ENCODE results near the gene TBC1D16. TPM values are rescaled to one million over a fixed set of nuclear protein-coding genes. Genes with fewer than 3 reads are reported as not detected.

TBC1D16 gene, protein sequence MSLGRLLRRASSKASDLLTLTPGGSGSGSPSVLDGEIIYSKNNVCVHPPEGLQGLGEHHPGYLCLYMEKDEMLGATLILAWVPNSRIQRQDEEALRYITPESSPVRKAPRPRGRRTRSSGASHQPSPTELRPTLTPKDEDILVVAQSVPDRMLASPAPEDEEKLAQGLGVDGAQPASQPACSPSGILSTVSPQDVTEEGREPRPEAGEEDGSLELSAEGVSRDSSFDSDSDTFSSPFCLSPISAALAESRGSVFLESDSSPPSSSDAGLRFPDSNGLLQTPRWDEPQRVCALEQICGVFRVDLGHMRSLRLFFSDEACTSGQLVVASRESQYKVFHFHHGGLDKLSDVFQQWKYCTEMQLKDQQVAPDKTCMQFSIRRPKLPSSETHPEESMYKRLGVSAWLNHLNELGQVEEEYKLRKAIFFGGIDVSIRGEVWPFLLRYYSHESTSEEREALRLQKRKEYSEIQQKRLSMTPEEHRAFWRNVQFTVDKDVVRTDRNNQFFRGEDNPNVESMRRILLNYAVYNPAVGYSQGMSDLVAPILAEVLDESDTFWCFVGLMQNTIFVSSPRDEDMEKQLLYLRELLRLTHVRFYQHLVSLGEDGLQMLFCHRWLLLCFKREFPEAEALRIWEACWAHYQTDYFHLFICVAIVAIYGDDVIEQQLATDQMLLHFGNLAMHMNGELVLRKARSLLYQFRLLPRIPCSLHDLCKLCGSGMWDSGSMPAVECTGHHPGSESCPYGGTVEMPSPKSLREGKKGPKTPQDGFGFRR
- polyA plus RNA-seq (2013): 6.9 TPM

DNA sequence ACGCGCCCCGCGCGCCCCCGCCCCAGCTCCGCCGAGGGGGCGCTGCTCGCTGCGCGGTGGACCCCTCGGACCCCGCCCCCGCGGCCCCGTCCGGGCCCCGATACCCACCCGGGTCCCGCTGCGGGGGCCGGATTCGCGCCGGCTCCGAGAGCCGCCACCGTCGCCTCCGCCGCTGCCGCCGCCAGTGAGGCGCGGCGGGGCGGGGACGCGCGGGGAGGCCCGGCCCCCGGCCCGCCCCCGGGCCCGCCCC is at the start of gene TBC1D16:
Gene TBC1D16 (minus strand): TSS at position 186 of the 250 bp plus-strand sequence. CDS start 22,325 bp downstream, outside the sequence.
- under 1% methylated on average over 35 of the region's 46 CpGs for WGBS (ENCODE audit: insufficient coverage)
- peak within 1 kb of the TSS; percentile 46 to 83 for H3K27ac ChIP-seq (ENCODE audit: insufficient read depth in 1 of 2, low read depth in 1 of 2, low read length in 2 of 2, poor library complexity in 1 of 2, severe bottlenecking in 2 of 2)
- ChIA-PET POLR2A (interaction anchor here (0.9 kb wide), 1 partner anchor 237 kb away, joined by 3 read pairs; no protein-coding TSS in a partner anchor), CTCF (no interaction called here)
- H3K27me3 ChIP-seq (replicated peaks in 2 of 5; ENCODE audit: control insufficient read depth in 4 of 5, insufficient read depth in 5 of 5, low read length in 4 of 5): peaks cover 0 to 10% (median 2%) of the 10 kb centered on the region in 5 experiments
- no peaks in the 10 kb centered on the region for H3K36me3 ChIP-seq (ENCODE audit: control insufficient read depth in 4 of 4, insufficient read depth in 4 of 4, low read length in 3 of 4)
- peak within 1 kb of the TSS; percentile 50 to 90 (median 75) for H3K4me3 ChIP-seq (ENCODE audit: control insufficient read depth in 1 of 7, extremely low read depth in 1 of 7, insufficient read depth in 4 of 7, low read depth in 2 of 7, low read length in 6 of 7)
- H3K9me3 ChIP-seq (ENCODE audit: control extremely low read depth in 1 of 5, control insufficient read depth in 4 of 5, insufficient read depth in 2 of 5, low read depth in 1 of 5, low read length in 4 of 5): no peaks in the 10 kb centered on the region
- peaks cover 0 to 24% (median 22%) of the 10 kb centered on the region in 4 experiments for H3K4me1 ChIP-seq (ENCODE audit: control extremely low read depth in 1 of 4, control insufficient read depth in 4 of 4, insufficient read depth in 4 of 4, low read length in 3 of 4)
- no peak for DNase-seq

GRCh38 chr17:80084773-80085172 is 49.1 kb upstream of the TBC1D16 start:
- no peak overlapping the region for H3K4me3 ChIP-seq (ENCODE audit: control insufficient read depth in 1 of 7, extremely low read depth in 1 of 7, insufficient read depth in 4 of 7, low read depth in 2 of 7, low read length in 6 of 7)
- ChIA-PET CTCF (interaction anchor here (0.9 to 1.5 kb wide), 2 partner anchors 77 to 151 kb away, joined by 3 to 4 read pairs; no protein-coding TSS in a partner anchor), POLR2A (no interaction called here)
- no peak overlapping the region for H3K27ac ChIP-seq (ENCODE audit: insufficient read depth in 1 of 2, low read depth in 1 of 2, low read length in 2 of 2, poor library complexity in 1 of 2, severe bottlenecking in 2 of 2)
- H3K36me3 ChIP-seq (ENCODE audit: control insufficient read depth in 4 of 4, insufficient read depth in 4 of 4, low read length in 3 of 4): no peaks in the 10 kb centered on the region
- no peaks in the 10 kb centered on the region for H3K9me3 ChIP-seq (ENCODE audit: control extremely low read depth in 1 of 5, control insufficient read depth in 4 of 5, insufficient read depth in 2 of 5, low read depth in 1 of 5, low read length in 4 of 5)
- H3K27me3 ChIP-seq (replicated peaks in 2 of 5; ENCODE audit: control insufficient read depth in 4 of 5, insufficient read depth in 5 of 5, low read length in 4 of 5): peaks cover 0 to 5% (median 0%) of the 10 kb centered on the region in 5 experiments
- 95% methylated on average over 11 of the region's 15 CpGs for WGBS (ENCODE audit: insufficient coverage)
- no peak for DNase-seq
- H3K4me1 ChIP-seq (ENCODE audit: control extremely low read depth in 1 of 4, control insufficient read depth in 4 of 4, insufficient read depth in 4 of 4, low read length in 3 of 4): peaks cover 0 to 4% (median 2%) of the 10 kb centered on the region in 4 experiments

DNA sequence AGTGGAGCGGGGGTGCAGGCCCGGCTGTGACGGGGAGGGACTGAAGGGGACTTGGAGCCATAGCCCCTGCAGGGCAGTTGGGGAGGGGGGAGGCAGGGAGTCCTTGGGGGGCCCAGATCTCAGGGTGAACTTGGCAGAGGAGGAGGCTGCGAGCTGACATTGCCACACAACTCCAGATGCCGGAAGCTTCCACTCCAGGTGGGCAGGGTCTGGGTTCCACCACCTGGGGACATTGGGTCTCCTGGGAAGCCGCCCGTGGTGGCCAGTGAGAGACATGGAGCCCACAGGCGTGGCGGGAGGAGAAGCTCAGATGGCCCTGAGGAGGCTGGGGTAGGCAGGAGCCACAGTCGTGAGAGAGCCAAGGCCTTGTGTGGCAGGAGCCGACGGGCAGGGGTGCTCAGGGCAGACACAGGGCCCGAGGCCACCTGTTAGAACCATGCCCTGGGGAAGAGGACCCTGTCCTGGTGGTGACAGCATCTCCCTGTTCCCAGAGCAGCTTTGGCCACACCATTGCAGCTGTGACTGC is 47.5 kb upstream of the TBC1D16 start:
- Histone ChIP-seq H3K27me3 (replicated peaks in 2 of 5; ENCODE audit: control insufficient read depth in 4 of 5, insufficient read depth in 5 of 5, low read length in 4 of 5) (peaks cover 0 to 5% (median 0%) of the 10 kb centered on the region in 5 experiments), H3K36me3 (ENCODE audit: control insufficient read depth in 4 of 4, insufficient read depth in 4 of 4, low read length in 3 of 4) (no peaks in the 10 kb centered on the region), H3K27ac (ENCODE audit: insufficient read depth in 1 of 2, low read depth in 1 of 2, low read length in 2 of 2, poor library complexity in 1 of 2, severe bottlenecking in 2 of 2) (no peak overlapping the region), H3K4me3 (ENCODE audit: control insufficient read depth in 1 of 7, extremely low read depth in 1 of 7, insufficient read depth in 4 of 7, low read depth in 2 of 7, low read length in 6 of 7) (no peak overlapping the region), H3K9me3 (ENCODE audit: control extremely low read depth in 1 of 5, control insufficient read depth in 4 of 5, insufficient read depth in 2 of 5, low read depth in 1 of 5, low read length in 4 of 5) (no peaks in the 10 kb centered on the region), H3K4me1 (ENCODE audit: control extremely low read depth in 1 of 4, control insufficient read depth in 4 of 4, insufficient read depth in 4 of 4, low read length in 3 of 4) (peaks cover 0 to 4% (median 2%) of the 10 kb centered on the region in 4 experiments)
- POLR2A ChIA-PET: interaction anchor here (0.6 kb wide), 1 partner anchor 244 kb away, joined by 4 read pairs; no protein-coding TSS in a partner anchor
- 88% methylated on average over 12 of the region's 13 CpGs for WGBS (ENCODE audit: insufficient coverage)
- CTCF ChIA-PET: interaction anchor here (0.8 to 3.0 kb wide), 7 partner anchors 10 to 79 kb away, joined by 3 to 12 read pairs (median 3); no protein-coding TSS in a partner anchor
- DNase-seq: no peak

GRCh38 chr17:80082403-80083135 is 46.9 kb upstream of the TBC1D16 start:
- Histone ChIP-seq H3K27ac (ENCODE audit: insufficient read depth in 1 of 2, low read depth in 1 of 2, low read length in 2 of 2, poor library complexity in 1 of 2, severe bottlenecking in 2 of 2) (no peak overlapping the region), H3K27me3 (replicated peaks in 2 of 5; ENCODE audit: control insufficient read depth in 4 of 5, insufficient read depth in 5 of 5, low read length in 4 of 5) (peaks cover 0 to 5% (median 0%) of the 10 kb centered on the region in 5 experiments), H3K4me3 (ENCODE audit: control insufficient read depth in 1 of 7, extremely low read depth in 1 of 7, insufficient read depth in 4 of 7, low read depth in 2 of 7, low read length in 6 of 7) (no peak overlapping the region), H3K36me3 (ENCODE audit: control insufficient read depth in 4 of 4, insufficient read depth in 4 of 4, low read length in 3 of 4) (no peaks in the 10 kb centered on the region), H3K9me3 (ENCODE audit: control extremely low read depth in 1 of 5, control insufficient read depth in 4 of 5, insufficient read depth in 2 of 5, low read depth in 1 of 5, low read length in 4 of 5) (no peaks in the 10 kb centered on the region), H3K4me1 (ENCODE audit: control extremely low read depth in 1 of 4, control insufficient read depth in 4 of 4, insufficient read depth in 4 of 4, low read length in 3 of 4) (peaks cover 0 to 4% (median 2%) of the 10 kb centered on the region in 4 experiments)
- ChIA-PET POLR2A (interaction anchor here (0.6 kb wide), 1 partner anchor 244 kb away, joined by 4 read pairs; no protein-coding TSS in a partner anchor), CTCF (interaction anchor here (0.8 to 3.0 kb wide), 6 partner anchors 11 to 78 kb away, joined by 3 to 12 read pairs (median 4); partner anchors contain the start of gene GAA)
- 50% methylated on average over 7 of the region's 20 CpGs for WGBS (ENCODE audit: insufficient coverage)
- DNase-seq: peak; percentile 75 to 83 (median 80)

GRCh38 chr17:80081596-80081995 is 45.9 kb upstream of the TBC1D16 start:
- no peak overlapping the region for H3K4me3 ChIP-seq (ENCODE audit: control insufficient read depth in 1 of 7, extremely low read depth in 1 of 7, insufficient read depth in 4 of 7, low read depth in 2 of 7, low read length in 6 of 7)
- H3K27me3 ChIP-seq (replicated peaks in 2 of 5; ENCODE audit: control insufficient read depth in 4 of 5, insufficient read depth in 5 of 5, low read length in 4 of 5): peaks cover 0 to 5% (median 0%) of the 10 kb centered on the region in 5 experiments
- H3K9me3 ChIP-seq (ENCODE audit: control extremely low read depth in 1 of 5, control insufficient read depth in 4 of 5, insufficient read depth in 2 of 5, low read depth in 1 of 5, low read length in 4 of 5): no peaks in the 10 kb centered on the region
- no peak for DNase-seq
- CTCF ChIA-PET: interaction anchor here (0.7 to 3.0 kb wide), 3 partner anchors 20 to 74 kb away, joined by 3 to 12 read pairs (median 7); partner anchors contain the start of gene GAA
- POLR2A ChIA-PET: interaction anchor here (0.6 kb wide), 1 partner anchor 49 kb away, joined by 3 read pairs; no protein-coding TSS in a partner anchor
- WGBS (ENCODE audit: insufficient coverage): 96% methylated on average over 9 of the region's 14 CpGs
- H3K27ac ChIP-seq (ENCODE audit: insufficient read depth in 1 of 2, low read depth in 1 of 2, low read length in 2 of 2, poor library complexity in 1 of 2, severe bottlenecking in 2 of 2): no peak overlapping the region
- peaks cover 0 to 4% (median 2%) of the 10 kb centered on the region in 4 experiments for H3K4me1 ChIP-seq (ENCODE audit: control extremely low read depth in 1 of 4, control insufficient read depth in 4 of 4, insufficient read depth in 4 of 4, low read length in 3 of 4)
- no peaks in the 10 kb centered on the region for H3K36me3 ChIP-seq (ENCODE audit: control insufficient read depth in 4 of 4, insufficient read depth in 4 of 4, low read length in 3 of 4)

- Histone ChIP-seq H3K9me3 (ENCODE audit: control extremely low read depth in 1 of 5, control insufficient read depth in 4 of 5, insufficient read depth in 2 of 5, low read depth in 1 of 5, low read length in 4 of 5) (no peaks in the 10 kb centered on the region), H3K27ac (ENCODE audit: insufficient read depth in 1 of 2, low read depth in 1 of 2, low read length in 2 of 2, poor library complexity in 1 of 2, severe bottlenecking in 2 of 2) (no peak overlapping the region), H3K36me3 (ENCODE audit: control insufficient read depth in 4 of 4, insufficient read depth in 4 of 4, low read length in 3 of 4) (no peaks in the 10 kb centered on the region), H3K4me3 (ENCODE audit: control insufficient read depth in 1 of 7, extremely low read depth in 1 of 7, insufficient read depth in 4 of 7, low read depth in 2 of 7, low read length in 6 of 7) (no peak overlapping the region), H3K27me3 (replicated peaks in 2 of 5; ENCODE audit: control insufficient read depth in 4 of 5, insufficient read depth in 5 of 5, low read length in 4 of 5) (no peaks in the 10 kb centered on the region), H3K4me1 (ENCODE audit: control extremely low read depth in 1 of 4, control insufficient read depth in 4 of 4, insufficient read depth in 4 of 4, low read length in 3 of 4) (peaks cover 0 to 4% (median 2%) of the 10 kb centered on the region in 4 experiments)
- WGBS (ENCODE audit: insufficient coverage): 100% methylated on average over 2 of the region's 6 CpGs
- CTCF ChIA-PET: interaction anchor here (1.2 to 3.0 kb wide), 2 partner anchors 10 to 73 kb away, joined by 3 to 12 read pairs; no protein-coding TSS in a partner anchor
- POLR2A ChIA-PET: no interaction called here
- DNase-seq: no peak
These were observed 44.4 kb upstream of the TBC1D16 start for GRCh38 chr17:80080081-80080480.
